GM18499 (cell line): ENCODE measurements around the gene GNPAT.

ENCODE experiments used
- ATAC-seq: cut with Tn5 transposase; IDR thresholded peaks from one replicate; pipeline ENCODE4 v1.9.1; 2021; ENCODE audit warnings: moderate number of reproducible peaks; ENCODE audit not compliant: insufficient read depth, unreplicated experiment

Gene GNPAT

GRCh38 chr1:231240531-231240882 lies 505 bp upstream of the GNPAT start:
- ATAC-seq, result no peak

DNA sequence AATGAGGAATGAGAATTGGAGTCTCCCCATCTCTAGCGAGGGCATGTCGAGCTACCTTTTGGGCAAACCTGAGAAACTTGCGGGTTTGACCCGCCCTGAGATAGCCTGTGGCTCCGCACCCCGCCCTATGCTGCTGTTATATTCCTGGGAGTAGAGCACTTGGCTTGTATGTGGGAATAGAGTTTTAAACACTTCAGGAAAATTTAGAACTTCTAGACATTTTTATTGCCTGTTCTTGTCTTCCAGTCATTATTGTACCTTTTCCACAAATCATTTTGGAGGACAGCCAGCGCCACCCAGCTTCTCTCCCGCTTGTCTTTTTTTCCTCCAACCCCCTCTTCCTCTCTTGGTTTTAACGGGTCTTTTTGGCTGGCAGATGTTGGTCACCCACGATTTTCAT lies 738 bp downstream of the GNPAT start:
- no peak for ATAC-seq

DNA sequence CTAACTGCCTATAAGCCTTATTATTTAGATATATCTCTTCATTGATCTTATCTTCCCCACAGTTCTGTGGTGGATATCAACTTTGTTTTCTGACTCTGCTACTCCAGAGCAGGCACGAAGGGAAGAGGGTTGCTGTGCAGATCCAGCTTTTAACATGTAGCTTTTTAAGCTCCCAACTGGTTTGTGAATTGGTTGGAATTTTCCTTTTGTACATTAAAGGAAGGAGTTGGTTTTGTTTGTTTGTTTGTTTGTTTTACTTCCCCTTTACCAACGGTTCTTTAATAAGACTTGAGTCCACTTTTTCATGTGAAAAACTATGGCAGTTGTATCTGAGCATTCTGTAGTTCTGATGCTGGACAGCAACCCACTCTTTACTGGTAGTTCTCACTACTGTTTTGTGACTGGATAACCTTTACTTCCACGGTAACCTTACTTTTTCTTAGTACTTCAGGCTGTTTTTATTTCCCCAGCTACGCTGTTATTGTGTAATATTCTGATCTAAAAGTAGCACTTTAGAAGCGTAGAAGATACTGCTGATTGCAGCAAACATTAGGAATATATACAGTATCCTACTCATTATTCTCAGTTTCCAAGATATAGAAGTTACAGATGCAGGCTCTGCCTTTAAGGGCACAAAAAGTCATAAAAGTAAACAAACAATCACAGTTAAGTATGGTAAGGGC lies 1.6 kb downstream of the GNPAT start:
- ATAC-seq, result no peak

DNA sequence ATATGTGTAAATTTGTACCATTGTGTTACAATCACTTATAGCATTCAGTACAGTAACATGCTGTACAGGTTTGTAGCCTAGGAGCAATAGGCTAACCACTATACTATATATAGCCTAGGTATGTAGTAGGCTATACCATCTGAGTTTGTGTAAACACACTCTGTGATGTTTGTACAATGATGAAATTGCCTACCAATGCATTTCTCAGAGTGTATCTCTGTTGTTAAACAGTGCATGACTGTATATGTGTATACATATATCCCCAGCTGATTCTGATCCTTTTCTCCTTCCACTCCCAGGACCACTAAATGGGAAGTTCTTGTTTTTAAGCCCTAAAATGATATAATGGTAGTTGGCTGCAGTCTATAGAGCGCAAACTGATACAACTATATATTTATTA lies 7.8 kb downstream of the GNPAT start:
- ATAC-seq, result no peak

DNA sequence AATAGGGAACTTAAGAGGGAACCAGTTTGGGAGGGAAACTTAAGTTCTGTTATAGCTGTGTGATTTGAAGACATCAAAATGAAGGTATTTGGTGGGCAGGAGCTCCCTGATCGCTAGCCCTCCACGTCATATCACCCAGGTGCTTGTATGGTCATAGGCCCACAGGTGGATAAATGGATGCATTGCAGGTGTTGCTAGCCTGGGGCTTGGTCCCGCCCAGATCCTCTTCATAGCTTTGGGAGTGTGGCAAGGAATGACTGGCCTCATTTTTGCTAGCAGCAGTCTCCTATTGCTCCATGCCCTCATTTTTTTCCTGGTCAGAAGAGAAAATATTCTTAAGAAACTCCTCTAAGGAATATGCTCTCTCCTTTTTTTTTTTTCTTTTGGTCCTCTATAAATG lies 11.3 kb downstream of the GNPAT start:
- ATAC-seq, result no peak

GRCh38 chr1:231260351-231260750 lies 19.3 kb downstream of the GNPAT start:
- ATAC-seq, result no peak

- no peak for ATAC-seq
Measured at GRCh38 chr1:231264642-231265041, 23.6 kb downstream of the GNPAT start.

- ATAC-seq, result no peak
Measured at GRCh38 chr1:231265379-231265778, 24.4 kb downstream of the GNPAT start.

- ATAC-seq, result no peak
Measured at GRCh38 chr1:231266811-231267322, 25.9 kb downstream of the GNPAT start.

- no peak for ATAC-seq
Measured at GRCh38 chr1:231272173-231272572, 31.2 kb downstream of the GNPAT start.

- no peak for ATAC-seq
Measured at GRCh38 chr1:231272880-231273279, 31.9 kb downstream of the GNPAT start.

GRCh38 chr1:231274119-231274825 lies 33.3 kb downstream of the GNPAT start:
- no peak for ATAC-seq

DNA sequence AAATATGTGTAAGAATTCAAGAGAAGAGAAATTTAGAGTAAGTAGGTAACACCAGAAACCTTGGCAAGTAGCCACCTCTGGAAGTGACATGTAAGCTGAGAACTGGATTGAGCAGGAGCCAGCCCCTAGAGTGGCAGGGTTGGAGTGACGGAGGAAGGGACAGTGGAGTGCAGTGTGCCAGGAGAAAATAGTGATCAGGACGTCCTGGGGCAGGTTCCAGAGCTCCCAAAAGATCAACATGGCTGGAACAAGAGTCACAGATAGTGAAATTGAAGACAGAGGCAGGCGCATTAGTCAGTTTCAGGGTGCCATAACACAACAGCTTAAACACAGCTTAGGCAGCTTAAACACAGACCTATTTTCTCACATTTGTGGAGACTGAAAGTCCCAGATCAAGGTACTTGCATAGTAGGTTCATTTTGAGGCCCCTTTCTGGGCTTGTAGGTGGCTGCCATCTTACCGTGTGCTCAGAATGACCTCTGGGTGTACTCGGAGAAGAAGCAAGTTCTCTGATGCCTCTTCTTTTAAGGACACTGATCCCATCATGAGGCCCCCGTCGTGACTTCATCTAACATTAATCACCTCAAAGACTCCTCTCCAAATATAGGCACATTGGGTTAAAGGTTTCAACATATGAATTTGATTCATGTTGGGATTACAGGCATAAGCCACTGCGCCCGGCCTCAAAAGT lies 37.2 kb downstream of the GNPAT start:
- ATAC-seq, result no peak

DNA sequence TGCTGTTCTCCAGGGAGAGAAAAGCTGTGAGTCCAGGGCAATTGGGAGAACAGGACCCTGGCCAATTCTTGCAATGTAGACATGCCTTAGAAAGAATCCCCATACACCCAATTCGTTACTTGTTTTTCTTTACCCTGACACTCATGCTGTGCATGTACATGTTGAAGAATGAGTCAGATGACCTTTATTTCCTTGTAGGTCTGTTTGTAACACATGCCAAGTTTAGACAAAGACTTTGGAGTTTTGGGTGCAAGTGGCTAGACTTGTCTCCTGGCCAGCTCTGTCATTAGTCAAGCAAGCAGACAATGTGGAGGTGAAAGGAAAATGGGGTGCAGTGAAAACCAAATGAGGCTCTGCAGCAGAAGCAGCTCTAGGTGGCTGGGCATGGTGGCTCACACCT lies 38.1 kb downstream of the GNPAT start:
- ATAC-seq, result no peak

DNA sequence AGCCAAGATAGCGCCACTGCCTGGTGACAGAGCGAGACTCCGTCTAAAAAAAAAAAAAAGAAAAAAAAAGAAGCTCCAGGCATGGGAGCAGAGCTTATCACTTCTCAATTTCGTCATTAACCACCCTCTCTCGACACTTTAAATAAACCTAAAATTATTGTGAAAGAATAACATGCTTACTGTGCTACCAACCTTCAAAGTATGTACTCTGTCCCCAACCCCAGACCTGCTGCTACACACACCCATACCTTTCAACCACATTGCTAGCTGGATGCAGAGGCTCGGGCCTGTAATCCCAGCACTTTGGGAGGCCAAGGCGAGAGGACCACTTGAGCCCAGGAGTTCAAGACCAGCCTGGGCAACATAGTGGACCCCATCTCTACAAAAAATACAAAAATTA lies 38.7 kb downstream of the GNPAT start:
- no peak for ATAC-seq

GRCh38 chr1:231284441-231284840 lies 43.4 kb downstream of the GNPAT start:
- no peak for ATAC-seq

- no peak for ATAC-seq
Measured at GRCh38 chr1:231286603-231287002, 45.6 kb downstream of the GNPAT start.

- ATAC-seq, result no peak
Measured at GRCh38 chr1:231295938-231296337, 54.9 kb downstream of the GNPAT start.

DNA sequence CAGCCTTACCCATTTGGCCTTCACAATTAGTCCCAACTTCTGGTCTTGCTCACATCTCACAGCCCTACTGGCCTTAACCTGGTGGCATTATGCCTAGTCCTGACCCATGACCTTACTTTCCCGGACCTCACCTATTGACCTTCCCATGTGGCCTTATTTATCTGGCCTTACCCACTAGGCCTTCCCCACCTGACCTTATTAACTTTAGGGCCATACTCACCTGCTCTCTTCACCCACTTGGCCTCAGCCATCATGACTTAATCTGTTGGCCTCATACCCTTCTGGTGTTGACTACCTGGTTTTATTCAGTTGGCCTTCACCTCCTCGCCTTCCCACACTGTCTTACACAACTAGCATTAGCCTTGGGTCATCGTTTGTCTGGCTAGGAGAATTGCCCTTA lies 61.0 kb downstream of the GNPAT start:
- no peak for ATAC-seq

- no peak for ATAC-seq
Measured at GRCh38 chr1:231310391-231310934, 69.5 kb downstream of the GNPAT start.
